Hepatocyte (in vitro differentiated cells): ENCODE results near the gene MASP1.

Experiments
- CTCF ChIP-seq: fragments of 200-600 bp; sonication (generic); IDR thresholded peaks from 2 replicates; pipeline ENCODE4 v1.5.1; 2016; ENCODE audit warnings: antibody characterized with exemption, mild to moderate bottlenecking; ENCODE audit not compliant: poor library complexity
- EZH2 ChIP-seq: fragments of 200-600 bp; sonication (generic); IDR thresholded peaks from 2 replicates; pipeline ENCODE4 v1.6.1; 2016; ENCODE audit warnings: antibody characterized with exemption, mild to moderate bottlenecking, borderline replicate concordance
- EZH2phosphoT487 ChIP-seq: fragments of 200-600 bp; sonication (generic); IDR thresholded peaks from one replicate; pipeline ENCODE4 v1.6.1; 2018; ENCODE audit warnings: antibody characterized with exemption, mild to moderate bottlenecking, low read depth, moderate library complexity; ENCODE audit not compliant: unreplicated experiment, severe bottlenecking

GRCh38 chr3:187263270-187263669 is 28.3 kb downstream of the MASP1 start:
- TF ChIP-seq EZH2phosphoT487 (no peak), CTCF (no peak), EZH2 (no peak)
